Hindlimb muscle (tissue), 1 donor: ENCODE data around the gene ZBTB20. TPM values are rescaled to one million over a fixed set of nuclear protein-coding genes. Genes with fewer than 3 reads are reported as not detected.

ENCODE experiments used
- DNase-seq: peaks from one replicate; pipeline ENCODE4 v3.0.0-alpha.2; 2013
- polyA plus RNA-seq: library from polyadenylated mRNA; unstranded; fragments of 120-200 nt; gene quantifications from one replicate; pipeline ENCODE4 v1.2.1, GENCODE V29; 2013; ENCODE audit not compliant: insufficient read length

Gene ZBTB20
- polyA plus RNA-seq, 1 donor, result 5.1 TPM

GRCh38 chr3:114437897-114438296, 709.2 kb downstream of the ZBTB20 start:
- DNase-seq, result no peak

- DNase-seq, result no peak
Observed at GRCh38 chr3:114436182-114436581, 710.9 kb downstream of the ZBTB20 start.

GRCh38 chr3:114435386-114436115, 711.5 kb downstream of the ZBTB20 start:
- no peak for DNase-seq

GRCh38 chr3:114432310-114432709, 714.8 kb downstream of the ZBTB20 start:
- no peak for DNase-seq

- DNase-seq, result no peak
Observed at GRCh38 chr3:114428044-114428595, 719.0 kb downstream of the ZBTB20 start.

GRCh38 chr3:114427285-114428043, 719.6 kb downstream of the ZBTB20 start:
- DNase-seq, result no peak

- no peak for DNase-seq
Observed at GRCh38 chr3:114424337-114424736, 722.8 kb downstream of the ZBTB20 start.

GRCh38 chr3:114421204-114421603, 725.9 kb downstream of the ZBTB20 start:
- DNase-seq, result no peak

- no peak for DNase-seq
Observed at GRCh38 chr3:114420072-114420471, 727.0 kb downstream of the ZBTB20 start.

GRCh38 chr3:114418724-114419543, 728.2 kb downstream of the ZBTB20 start:
- peak; percentile 48 for DNase-seq

GRCh38 chr3:114418107-114418506, 729.0 kb downstream of the ZBTB20 start:
- no peak for DNase-seq

GRCh38 chr3:114417675-114418074, 729.4 kb downstream of the ZBTB20 start:
- DNase-seq, result no peak

GRCh38 chr3:114417265-114417664, 729.8 kb downstream of the ZBTB20 start:
- DNase-seq, result no peak

GRCh38 chr3:114411811-114412803, 735.0 kb downstream of the ZBTB20 start:
- DNase-seq, result no peak

- DNase-seq, result peak; percentile 36
Observed at GRCh38 chr3:114411190-114411668, 735.9 kb downstream of the ZBTB20 start.

- DNase-seq, result no peak
Observed at GRCh38 chr3:114408736-114409670, 738.1 kb downstream of the ZBTB20 start.

- DNase-seq, result no peak
Observed at GRCh38 chr3:114406922-114407321, 740.2 kb downstream of the ZBTB20 start.

- no peak for DNase-seq
Observed at GRCh38 chr3:114406286-114406685, 740.8 kb downstream of the ZBTB20 start.

GRCh38 chr3:114405202-114405990, 741.7 kb downstream of the ZBTB20 start:
- no peak for DNase-seq
